ENCODE results near the gene GNAT2.

The GNAT2 gene

GRCh38 chr1:109609881-109610280, 9.5 kb downstream of the GNAT2 start:
- no peak for DNase-seq (ENCODE audit: low read depth)

GRCh38 chr1:109605381-109605780, 14.0 kb downstream of the GNAT2 start:
- no peak for DNase-seq (ENCODE audit: low read depth)

DNA sequence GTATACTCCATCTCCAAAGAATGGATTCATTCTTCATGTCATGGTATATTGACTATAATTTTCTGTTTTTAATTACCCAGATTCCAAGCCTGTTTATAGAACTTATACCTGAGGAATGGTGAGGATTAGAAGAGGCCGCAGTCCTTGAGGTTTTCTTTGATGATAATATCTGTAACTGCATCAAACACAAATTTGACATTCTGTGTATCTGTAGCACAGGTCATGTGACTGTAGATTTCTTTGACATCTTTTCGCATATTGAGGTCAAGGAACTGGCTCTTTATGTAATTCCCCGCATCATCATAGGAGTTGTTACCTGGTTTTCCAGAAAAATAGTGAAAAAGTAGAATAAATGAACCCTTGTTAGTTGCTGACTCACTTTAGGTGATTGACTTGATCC, 16.2 kb downstream of the GNAT2 start:
- no peak for DNase-seq (ENCODE audit: low read depth)

DNA sequence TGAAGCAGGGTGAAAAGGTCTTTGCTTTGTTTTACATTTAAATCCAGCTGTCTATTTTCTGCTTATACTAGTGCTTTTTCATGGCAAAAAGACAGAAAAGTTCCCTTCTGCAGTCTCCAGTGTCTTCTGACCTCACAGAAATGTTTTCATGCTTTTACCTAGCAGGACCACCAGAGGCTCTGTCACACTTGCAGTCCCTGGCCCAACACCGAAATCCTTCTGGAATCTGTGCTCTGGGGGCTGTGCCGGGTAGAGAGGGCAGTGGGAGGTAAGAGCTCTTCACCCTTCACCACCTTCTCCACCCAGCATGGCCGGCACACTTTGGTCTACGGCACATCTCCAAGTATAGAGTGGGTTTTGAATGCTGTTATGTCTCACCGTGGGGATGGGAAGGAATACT, 20.8 kb downstream of the GNAT2 start:
- no peak for DNase-seq (ENCODE audit: low read depth)

DNA sequence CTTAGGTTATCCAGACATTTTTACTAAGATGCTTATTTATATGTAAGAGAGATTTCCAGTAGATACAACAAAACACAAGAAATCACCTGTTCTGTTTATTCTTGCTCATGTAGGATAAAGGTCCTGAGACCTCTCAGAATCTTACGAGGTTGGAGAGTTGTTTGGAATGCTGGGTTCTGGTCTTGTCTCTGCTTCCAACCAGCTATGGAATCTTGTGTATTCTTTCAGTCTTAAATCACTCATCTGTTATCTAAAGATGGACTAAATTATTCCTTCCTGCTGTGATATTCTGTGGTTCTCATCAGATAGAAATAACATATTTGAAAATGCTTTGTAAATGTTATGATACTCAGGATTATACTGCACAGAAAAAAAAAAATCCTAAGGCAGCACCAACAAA, 21.3 kb downstream of the GNAT2 start:
- no peak for DNase-seq (ENCODE audit: low read depth)

GRCh38 chr1:109595531-109595930, 23.9 kb downstream of the GNAT2 start:
- no peak for DNase-seq (ENCODE audit: low read depth)

DNA sequence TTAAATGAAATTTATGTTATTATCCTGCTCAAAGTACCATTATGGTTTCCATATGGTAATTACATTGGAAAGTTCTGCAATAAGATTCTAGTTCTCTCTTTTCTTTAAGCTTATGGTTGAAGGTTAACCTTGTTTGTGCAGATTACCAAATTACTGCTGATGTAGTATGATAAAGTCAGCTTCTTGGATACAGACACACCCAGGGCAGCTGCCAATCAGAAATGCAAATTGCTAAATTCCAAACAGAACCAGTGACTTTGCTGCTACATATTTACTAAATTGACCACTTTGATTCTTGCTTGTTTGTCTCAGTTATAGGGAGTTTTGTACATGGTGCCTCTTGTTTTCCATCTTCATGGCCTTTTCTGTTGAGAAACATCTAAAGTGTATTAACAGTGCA, 26.5 kb downstream of the GNAT2 start:
- no peak for DNase-seq (ENCODE audit: low read depth)

GRCh38 chr1:109589679-109590078, 29.7 kb downstream of the GNAT2 start:
- no peak for DNase-seq (ENCODE audit: low read depth)

DNA sequence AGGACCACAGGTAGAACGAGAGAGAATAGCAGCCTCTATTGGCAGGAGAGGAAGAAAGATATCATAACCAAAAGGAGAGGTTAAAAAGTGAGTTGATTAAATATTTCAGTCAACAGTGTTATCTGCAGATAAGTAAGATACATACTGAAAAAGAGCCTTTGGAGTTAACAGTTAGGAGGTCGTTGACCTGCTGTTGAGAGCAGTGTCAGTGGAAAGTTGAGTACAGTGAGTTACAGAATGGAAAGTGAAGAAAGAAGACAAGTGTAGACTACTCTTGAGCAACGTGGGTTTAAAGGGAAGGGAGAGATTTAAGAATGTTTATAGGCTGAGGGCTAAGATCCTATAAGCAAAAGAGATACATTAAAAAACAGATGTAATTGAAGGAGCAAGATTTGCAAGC, 30.2 kb downstream of the GNAT2 start:
- no peak for DNase-seq (ENCODE audit: low read depth)

DNA sequence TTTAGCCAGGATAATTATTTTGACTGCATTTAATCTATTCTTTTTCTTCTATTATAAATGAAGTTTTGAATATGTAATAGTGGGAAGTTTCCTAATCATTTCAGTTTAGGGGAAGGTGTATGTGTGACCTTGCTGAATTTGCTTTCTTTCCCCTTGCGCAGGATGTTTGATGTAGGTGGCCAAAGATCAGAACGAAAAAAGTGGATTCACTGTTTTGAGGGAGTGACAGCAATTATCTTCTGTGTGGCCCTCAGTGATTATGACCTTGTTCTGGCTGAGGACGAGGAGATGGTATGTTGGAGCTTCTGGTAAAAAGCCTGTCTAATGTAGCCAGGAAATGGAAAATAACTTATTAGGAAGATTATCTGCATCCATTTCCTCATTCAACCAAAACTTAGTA, 33.4 kb downstream of the GNAT2 start:
- no peak for DNase-seq (ENCODE audit: low read depth)

- no peak for DNase-seq (ENCODE audit: low read depth)
Observed at GRCh38 chr1:109584766-109585165, 34.6 kb downstream of the GNAT2 start.

DNA sequence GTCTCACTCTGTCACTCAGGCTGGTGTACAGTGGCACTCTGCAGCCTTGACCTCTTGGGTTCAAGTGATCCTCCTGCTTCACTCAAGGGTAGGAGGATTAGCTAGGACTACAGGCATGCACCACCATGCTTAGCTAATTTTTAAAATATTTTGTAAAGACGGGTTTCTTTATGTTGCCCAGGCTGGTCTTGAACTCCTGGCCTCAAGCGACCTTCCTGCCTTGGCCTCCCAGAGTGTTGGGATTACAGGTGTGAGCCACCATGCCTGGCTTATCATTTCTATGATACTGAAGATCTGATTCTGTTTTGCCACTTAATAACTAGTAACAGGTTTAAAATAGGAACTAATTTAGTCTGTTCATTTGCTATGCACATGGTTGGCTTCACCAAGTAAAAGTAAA, 37.4 kb downstream of the GNAT2 start:
- DNase-seq (ENCODE audit: low read depth), result no peak

- no peak for DNase-seq (ENCODE audit: low read depth)
Observed at GRCh38 chr1:109579491-109579890, 39.9 kb downstream of the GNAT2 start.

- no peak for DNase-seq (ENCODE audit: low read depth)
Observed at GRCh38 chr1:109578947-109579443, 40.4 kb downstream of the GNAT2 start.

DNA sequence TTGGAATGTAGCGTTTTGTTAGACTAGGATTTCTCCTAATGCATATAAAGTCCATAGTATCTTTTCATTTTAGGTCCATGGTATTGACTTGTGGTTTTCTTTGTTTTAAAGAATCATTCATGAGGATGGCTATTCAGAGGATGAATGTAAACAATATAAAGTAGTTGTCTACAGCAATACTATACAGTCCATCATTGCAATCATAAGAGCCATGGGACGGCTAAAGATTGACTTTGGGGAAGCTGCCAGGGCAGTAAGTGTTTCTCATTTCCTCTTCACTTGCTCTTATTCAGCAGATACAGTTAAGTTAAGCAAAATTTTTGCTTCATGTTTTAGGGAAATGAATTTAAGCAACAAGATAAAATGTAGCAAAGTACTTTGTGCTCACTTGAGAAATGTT, 45.6 kb downstream of the GNAT2 start:
- no peak for DNase-seq (ENCODE audit: low read depth)

GRCh38 chr1:109570414-109570813, 49.0 kb downstream of the GNAT2 start:
- no peak for DNase-seq (ENCODE audit: low read depth)

DNA sequence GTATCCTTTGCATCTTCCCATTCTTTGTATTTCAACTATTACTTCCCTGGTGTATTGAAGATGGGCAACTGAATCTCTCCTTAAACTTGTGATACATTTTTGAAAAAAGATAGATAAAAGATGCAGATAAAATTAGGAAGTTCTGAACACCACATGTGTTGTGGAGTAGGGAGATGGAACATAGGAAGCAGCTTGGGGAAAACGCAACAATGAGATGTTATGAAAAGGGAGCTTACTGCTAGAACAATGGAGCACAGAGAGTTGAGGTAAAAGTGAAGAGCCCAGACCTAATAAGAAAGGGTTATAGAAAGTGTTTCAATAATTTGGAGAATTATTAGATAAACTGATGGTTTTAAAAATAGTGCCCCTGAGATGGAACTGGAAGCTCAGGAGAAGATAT, 50.1 kb downstream of the GNAT2 start:
- no peak for DNase-seq (ENCODE audit: low read depth)

- no peak for DNase-seq (ENCODE audit: low read depth)
Observed at GRCh38 chr1:109567877-109568672, 51.3 kb downstream of the GNAT2 start.

- no peak for DNase-seq (ENCODE audit: low read depth)
Observed at GRCh38 chr1:109566982-109567381, 52.4 kb downstream of the GNAT2 start.

GRCh38 chr1:109565241-109565640, 54.2 kb downstream of the GNAT2 start:
- no peak for DNase-seq (ENCODE audit: low read depth)

- DNase-seq (ENCODE audit: low read depth), result no peak
Observed at GRCh38 chr1:109564194-109564878, 55.1 kb downstream of the GNAT2 start.

DNA sequence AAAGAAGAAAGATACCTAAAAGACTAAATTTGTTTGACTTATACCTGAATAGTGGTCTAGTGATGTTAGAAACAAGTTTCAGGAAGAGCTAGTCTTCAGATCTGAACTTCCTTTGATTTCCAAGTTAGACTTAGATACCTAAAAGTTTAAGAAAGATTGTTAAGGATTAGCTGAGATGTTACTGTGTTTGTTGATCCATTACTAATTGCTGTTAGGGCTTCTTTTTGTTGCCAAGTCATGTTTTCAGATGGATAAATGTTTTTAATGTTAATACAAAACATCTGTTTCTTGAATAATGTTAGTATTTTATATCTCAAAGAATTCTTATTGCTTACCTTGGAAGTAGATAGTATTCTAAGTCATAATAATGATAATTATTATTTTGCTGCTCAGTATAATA, 59.4 kb downstream of the GNAT2 start:
- no peak for DNase-seq (ENCODE audit: low read depth)

- no peak for DNase-seq (ENCODE audit: low read depth)
Observed at GRCh38 chr1:109557520-109557919, 61.9 kb downstream of the GNAT2 start.

DNA sequence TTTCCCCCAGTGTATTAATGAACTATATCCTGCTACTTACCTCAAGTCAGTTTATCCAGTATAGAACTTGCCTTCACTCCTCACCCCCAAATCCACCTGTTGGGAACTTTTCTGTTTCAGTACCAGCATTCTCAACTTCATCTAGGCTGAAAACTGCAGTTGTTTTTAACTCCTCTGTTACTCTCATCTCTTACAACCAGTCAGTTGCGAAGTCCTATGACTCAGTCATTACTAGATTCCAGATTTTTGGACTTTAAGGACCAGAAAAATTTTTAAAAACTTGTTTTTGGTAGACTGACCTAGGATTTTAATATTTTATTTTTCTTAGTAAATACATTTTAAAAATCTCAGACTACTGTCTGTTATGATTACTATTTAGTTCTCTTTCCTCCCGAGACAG, 62.9 kb downstream of the GNAT2 start:
- DNase-seq (ENCODE audit: low read depth), result no peak

Data from stimulated activated CD8-positive, alpha-beta memory T cell treated with anti-CD3 and anti-CD28 coated beads, Interleukin-12 subunit alpha, Interleukin-12 subunit beta, amount 100 ng/mL, for 1 hour (primary cell).